Neural cell (in vitro differentiated cells): ENCODE results near the gene KCTD2. TPM values are rescaled to one million over a fixed set of nuclear protein-coding genes. Genes with fewer than 3 reads are reported as not detected.
"Not testable (repeated sequence)": the region's sequence is repeated elsewhere in the genome, so short reads cannot be mapped to it uniquely, and the experiment has no call there.

Source experiments
- H2AFZ ChIP-seq: fragments of 200-600, 300-800 bp; sonication (generic), shearing (Covaris generic); 2 replicates; pipeline ENCODE4 v1.6.0; 2014; ENCODE audit warnings: low read depth, mild to moderate bottlenecking, antibody characterized with exemption, low read length, moderate library complexity
- H3F3A ChIP-seq: fragments of 200-600 bp; shearing (Covaris generic); 2 replicates; pipeline ENCODE4 v1.6.1; 2016; ENCODE audit warnings: mild to moderate bottlenecking, moderate library complexity, mixed read lengths, antibody characterized with exemption, low read length; ENCODE audit not compliant: insufficient read depth, poor library complexity, severe bottlenecking
- H3K27ac ChIP-seq: fragments of 200-600, 300-800 bp; sonication (generic), shearing (Covaris generic); 2 replicates; pipeline ENCODE4 v1.5.1; 2014; ENCODE audit warnings: mild to moderate bottlenecking, low read length, moderate library complexity
- H3K27me3 ChIP-seq: fragments of 300-800, 200-600 bp; sonication (generic), shearing (Covaris generic); 2 replicates; pipeline ENCODE4 v1.6.0; 2014; ENCODE audit warnings: mild to moderate bottlenecking, low read depth, low read length, moderate library complexity; ENCODE audit not compliant: insufficient read depth
- H3K36me3 ChIP-seq: fragments of 300-800, 200-600 bp; sonication (generic), shearing (Covaris generic); 2 replicates; pipeline ENCODE4 v1.5.1; 2014; ENCODE audit warnings: mild to moderate bottlenecking, antibody characterized with exemption, low read length, moderate library complexity; ENCODE audit not compliant: insufficient read depth
- H3K4me2 ChIP-seq: fragments of 300-800, 200-600 bp; sonication (generic), shearing (Covaris generic); 2 replicates; pipeline ENCODE4 v1.6.0; 2014; ENCODE audit warnings: mild to moderate bottlenecking, low read length
- H3K4me3 ChIP-seq: fragments of 300-800, 200-600 bp; sonication (generic), shearing (Covaris generic); 2 replicates; pipeline ENCODE4 v1.5.1; 2014; ENCODE audit warnings: mild to moderate bottlenecking, low read length, moderate library complexity
- H3K79me2 ChIP-seq: fragments of 200-600 bp; shearing (Covaris generic); replicated peaks from 2 replicates; pipeline ENCODE4 v1.6.0; 2014; ENCODE audit warnings: mild to moderate bottlenecking, low read length, moderate library complexity; ENCODE audit not compliant: insufficient read depth
- H3K9ac ChIP-seq: fragments of 300-800, 200-600 bp; sonication (generic), shearing (Covaris generic); 2 replicates; pipeline ENCODE4 v1.6.1; 2016; ENCODE audit warnings: mild to moderate bottlenecking, low read length, mixed read lengths
- H3K9me2 ChIP-seq: fragments of 200-600 bp; shearing (Covaris generic); 2 replicates; pipeline ENCODE4 v1.6.1; 2016; ENCODE audit warnings: mild to moderate bottlenecking, low read length, mixed read lengths; ENCODE audit not compliant: insufficient read depth
- H3K9me3 ChIP-seq: fragments of 200-600, 300-800 bp; sonication (generic), shearing (Covaris generic); 2 replicates; pipeline ENCODE4 v1.6.1; 2016; ENCODE audit warnings: mild to moderate bottlenecking, mixed run types, low read length, moderate library complexity, mixed read lengths
- H4K20me1 ChIP-seq: fragments of 200-600 bp; shearing (Covaris generic); 2 replicates; pipeline ENCODE4 v1.6.1; 2016; ENCODE audit warnings: mild to moderate bottlenecking, mixed run types; ENCODE audit not compliant: insufficient read depth
- EP300 ChIP-seq: fragments of 450-650 bp; conservative IDR thresholded peaks from 2 replicates; pipeline ENCODE4 v1.6.1; 2014; ENCODE audit warnings: antibody characterized with exemption, mild to moderate bottlenecking, moderate library complexity; ENCODE audit not compliant: poor library complexity, severe bottlenecking
- EZH2 ChIP-seq: fragments of 200-600, 300-800 bp; shearing (Covaris generic), sonication (generic); IDR thresholded peaks from 2 replicates; pipeline ENCODE4 v1.6.1; 2014; ENCODE audit warnings: antibody characterized with exemption, low read length, borderline replicate concordance, mild to moderate bottlenecking; ENCODE audit not compliant: insufficient read depth, poor library complexity, severe bottlenecking
- MXI1 ChIP-seq: fragments of 450-650 bp; conservative IDR thresholded peaks from 2 replicates; pipeline ENCODE4 v1.6.1; 2014; ENCODE audit warnings: antibody characterized with exemption, mild to moderate bottlenecking; ENCODE audit not compliant: poor library complexity, severe bottlenecking
- POLR2AphosphoS5 ChIP-seq: IDR thresholded peaks from 2 replicates; pipeline ENCODE4 v1.6.1; 2012
- RAD21 ChIP-seq: fragments of 450-650 bp; conservative IDR thresholded peaks from 2 replicates; pipeline ENCODE4 v1.6.1; 2014; ENCODE audit warnings: antibody characterized with exemption, mild to moderate bottlenecking, moderate library complexity
- SMC3 ChIP-seq: fragments of 450-650 bp; conservative IDR thresholded peaks from 2 replicates; pipeline ENCODE4 v1.6.1; 2014; ENCODE audit warnings: antibody characterized with exemption, mild to moderate bottlenecking, moderate library complexity; ENCODE audit not compliant: poor library complexity
- TAF1 ChIP-seq: IDR thresholded peaks from 2 replicates; pipeline ENCODE4 v1.6.1; 2012; ENCODE audit warnings: low read depth
- polyA plus RNA-seq: library from polyadenylated mRNA; depleted of rRNA; stranded (reverse); fragments of >200 nt; gene quantifications from 2 replicates; pipeline ENCODE4 v1.2.3, GENCODE V29; 2014
- TF ChIP-seq, protein P1 (sequence below): fragments of 450-650 bp; IDR thresholded peaks from 2 replicates; pipeline ENCODE4 v1.5.1; 2014; ENCODE audit warnings: antibody characterized with exemption, mild to moderate bottlenecking, moderate library complexity; ENCODE audit not compliant: poor library complexity, severe bottlenecking
- TF ChIP-seq, protein P2 (sequence below): IDR thresholded peaks from 2 replicates; pipeline ENCODE4 v1.6.1; 2012; ENCODE audit warnings: borderline replicate concordance

KCTD2 gene
- polyA plus RNA-seq, 1 donor from 2014 or later, result 32.8 TPM

DNA sequence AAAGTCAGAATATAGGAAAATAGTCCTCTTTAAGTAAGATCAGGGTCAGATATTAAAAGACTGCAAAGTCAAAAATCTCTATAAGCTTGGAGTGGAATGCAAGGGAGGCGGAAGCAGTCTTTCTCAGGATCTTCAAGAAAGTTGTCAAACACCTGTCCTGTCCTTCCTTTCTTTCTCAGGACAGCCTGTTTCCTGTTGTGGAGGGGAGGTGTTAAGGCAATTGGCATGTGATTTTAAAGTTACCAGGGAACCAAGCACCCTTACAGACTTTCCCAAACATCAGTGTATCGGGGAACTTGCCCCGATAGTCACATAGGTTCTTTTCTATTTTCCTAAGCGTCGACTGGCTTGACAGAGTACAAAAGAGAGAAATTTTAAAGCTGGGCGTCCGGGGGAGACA lies 2.3 kb upstream of the KCTD2 start:
- H3K36me3 ChIP-seq, result peaks cover 5% of the 10 kb centered on the region
- H3K9me2 ChIP-seq, result no peaks in the 10 kb centered on the region
- no peaks in the 10 kb centered on the region for H3F3A ChIP-seq
- H3K27me3 ChIP-seq, result no peaks in the 10 kb centered on the region
- peaks cover 13% of the 10 kb centered on the region for H3K79me2 ChIP-seq
- H3K9ac ChIP-seq, result no peak overlapping the region
- H3K27ac ChIP-seq, result no peak overlapping the region
- TF ChIP-seq MXI1, result no peak
- TF ChIP-seq, protein P1, sequence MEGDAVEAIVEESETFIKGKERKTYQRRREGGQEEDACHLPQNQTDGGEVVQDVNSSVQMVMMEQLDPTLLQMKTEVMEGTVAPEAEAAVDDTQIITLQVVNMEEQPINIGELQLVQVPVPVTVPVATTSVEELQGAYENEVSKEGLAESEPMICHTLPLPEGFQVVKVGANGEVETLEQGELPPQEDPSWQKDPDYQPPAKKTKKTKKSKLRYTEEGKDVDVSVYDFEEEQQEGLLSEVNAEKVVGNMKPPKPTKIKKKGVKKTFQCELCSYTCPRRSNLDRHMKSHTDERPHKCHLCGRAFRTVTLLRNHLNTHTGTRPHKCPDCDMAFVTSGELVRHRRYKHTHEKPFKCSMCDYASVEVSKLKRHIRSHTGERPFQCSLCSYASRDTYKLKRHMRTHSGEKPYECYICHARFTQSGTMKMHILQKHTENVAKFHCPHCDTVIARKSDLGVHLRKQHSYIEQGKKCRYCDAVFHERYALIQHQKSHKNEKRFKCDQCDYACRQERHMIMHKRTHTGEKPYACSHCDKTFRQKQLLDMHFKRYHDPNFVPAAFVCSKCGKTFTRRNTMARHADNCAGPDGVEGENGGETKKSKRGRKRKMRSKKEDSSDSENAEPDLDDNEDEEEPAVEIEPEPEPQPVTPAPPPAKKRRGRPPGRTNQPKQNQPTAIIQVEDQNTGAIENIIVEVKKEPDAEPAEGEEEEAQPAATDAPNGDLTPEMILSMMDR, result no peak
- no peak for TF ChIP-seq POLR2AphosphoS5
- no peak for TF ChIP-seq TAF1
- TF ChIP-seq, protein P2, sequence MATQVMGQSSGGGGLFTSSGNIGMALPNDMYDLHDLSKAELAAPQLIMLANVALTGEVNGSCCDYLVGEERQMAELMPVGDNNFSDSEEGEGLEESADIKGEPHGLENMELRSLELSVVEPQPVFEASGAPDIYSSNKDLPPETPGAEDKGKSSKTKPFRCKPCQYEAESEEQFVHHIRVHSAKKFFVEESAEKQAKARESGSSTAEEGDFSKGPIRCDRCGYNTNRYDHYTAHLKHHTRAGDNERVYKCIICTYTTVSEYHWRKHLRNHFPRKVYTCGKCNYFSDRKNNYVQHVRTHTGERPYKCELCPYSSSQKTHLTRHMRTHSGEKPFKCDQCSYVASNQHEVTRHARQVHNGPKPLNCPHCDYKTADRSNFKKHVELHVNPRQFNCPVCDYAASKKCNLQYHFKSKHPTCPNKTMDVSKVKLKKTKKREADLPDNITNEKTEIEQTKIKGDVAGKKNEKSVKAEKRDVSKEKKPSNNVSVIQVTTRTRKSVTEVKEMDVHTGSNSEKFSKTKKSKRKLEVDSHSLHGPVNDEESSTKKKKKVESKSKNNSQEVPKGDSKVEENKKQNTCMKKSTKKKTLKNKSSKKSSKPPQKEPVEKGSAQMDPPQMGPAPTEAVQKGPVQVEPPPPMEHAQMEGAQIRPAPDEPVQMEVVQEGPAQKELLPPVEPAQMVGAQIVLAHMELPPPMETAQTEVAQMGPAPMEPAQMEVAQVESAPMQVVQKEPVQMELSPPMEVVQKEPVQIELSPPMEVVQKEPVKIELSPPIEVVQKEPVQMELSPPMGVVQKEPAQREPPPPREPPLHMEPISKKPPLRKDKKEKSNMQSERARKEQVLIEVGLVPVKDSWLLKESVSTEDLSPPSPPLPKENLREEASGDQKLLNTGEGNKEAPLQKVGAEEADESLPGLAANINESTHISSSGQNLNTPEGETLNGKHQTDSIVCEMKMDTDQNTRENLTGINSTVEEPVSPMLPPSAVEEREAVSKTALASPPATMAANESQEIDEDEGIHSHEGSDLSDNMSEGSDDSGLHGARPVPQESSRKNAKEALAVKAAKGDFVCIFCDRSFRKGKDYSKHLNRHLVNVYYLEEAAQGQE, result no peak
- TF ChIP-seq SMC3, result no peak
- TF ChIP-seq EP300, result no peak
- no peak for TF ChIP-seq EZH2
- no peak for TF ChIP-seq RAD21
- H3K9me3 ChIP-seq, result no peaks in the 10 kb centered on the region
- H3K4me2 ChIP-seq, result no peak overlapping the region
- H4K20me1 ChIP-seq, result no peaks in the 10 kb centered on the region
- no peak overlapping the region for H2AFZ ChIP-seq
- no peak overlapping the region for H3K4me3 ChIP-seq

DNA sequence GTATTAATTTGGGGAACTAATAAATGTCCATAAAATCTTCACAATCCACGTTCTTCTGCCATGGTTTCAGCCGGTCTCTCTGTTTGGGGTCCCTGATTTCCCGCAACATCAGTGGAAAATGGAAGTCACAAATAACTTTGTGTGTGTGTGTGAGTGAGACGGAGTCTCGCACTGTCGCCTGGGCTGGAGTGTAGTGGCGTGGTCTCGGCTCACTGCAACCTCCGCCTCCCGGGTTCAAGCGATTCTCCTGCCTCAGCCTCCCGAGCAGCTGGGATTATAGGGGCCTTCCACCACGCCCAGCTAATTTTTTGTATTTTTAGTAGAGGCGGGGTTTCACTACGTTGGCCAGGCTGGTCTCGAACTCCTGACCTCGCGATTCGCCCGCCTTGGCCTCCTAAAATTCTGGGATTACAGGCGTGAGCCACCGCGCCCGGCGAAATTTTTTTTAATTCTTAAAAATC lies 1.0 kb upstream of the KCTD2 start:
- Histone ChIP-seq H3K4me3 (peak overlapping the region; percentile 100), H3K4me2 (peak overlapping the region; percentile 35), H3K9ac (peak overlapping the region; percentile 97), H3K79me2 (peaks cover 16% of the 10 kb centered on the region), H3K27ac (peak overlapping the region; percentile 92)
- not testable (repeated sequence) for H3K9me3 ChIP-seq, H3K36me3 ChIP-seq, H3K9me2 ChIP-seq, H3F3A ChIP-seq, H3K27me3 ChIP-seq, H2AFZ ChIP-seq, H4K20me1 ChIP-seq
